Measurements from ENCODE around the gene B9D2. TPM values are rescaled to one million over a fixed set of nuclear protein-coding genes. Genes with fewer than 3 reads are reported as not detected.
A peak's percentile ranks its signal among the peaks of the same experiment; 100 is the strongest.

B9D2 gene, protein sequence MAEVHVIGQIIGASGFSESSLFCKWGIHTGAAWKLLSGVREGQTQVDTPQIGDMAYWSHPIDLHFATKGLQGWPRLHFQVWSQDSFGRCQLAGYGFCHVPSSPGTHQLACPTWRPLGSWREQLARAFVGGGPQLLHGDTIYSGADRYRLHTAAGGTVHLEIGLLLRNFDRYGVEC
- total RNA-seq (2021) (8.0 and 10.8 TPM in 2 replicates), Bru-seq, nascent RNA (percentile 65 among the genes with signal in this experiment), BruChase-seq, experiment 1, labeled RNA remaining after a 2-hour chase (percentile 56 among the genes with signal in this experiment), BruChase-seq, experiment 2, labeled RNA remaining after a 6-hour chase (percentile 70 among the genes with signal in this experiment)
- long read RNA-seq, transcript B9D2-201 (4 exons, 1,027 nt) = major isoform, 17 of 24 reads
- long read RNA-seq, partial matches to known transcripts = 1 of 24 reads
- long read RNA-seq, other reads (novel, unspliced or antisense) = 5 of 24 reads

DNA sequence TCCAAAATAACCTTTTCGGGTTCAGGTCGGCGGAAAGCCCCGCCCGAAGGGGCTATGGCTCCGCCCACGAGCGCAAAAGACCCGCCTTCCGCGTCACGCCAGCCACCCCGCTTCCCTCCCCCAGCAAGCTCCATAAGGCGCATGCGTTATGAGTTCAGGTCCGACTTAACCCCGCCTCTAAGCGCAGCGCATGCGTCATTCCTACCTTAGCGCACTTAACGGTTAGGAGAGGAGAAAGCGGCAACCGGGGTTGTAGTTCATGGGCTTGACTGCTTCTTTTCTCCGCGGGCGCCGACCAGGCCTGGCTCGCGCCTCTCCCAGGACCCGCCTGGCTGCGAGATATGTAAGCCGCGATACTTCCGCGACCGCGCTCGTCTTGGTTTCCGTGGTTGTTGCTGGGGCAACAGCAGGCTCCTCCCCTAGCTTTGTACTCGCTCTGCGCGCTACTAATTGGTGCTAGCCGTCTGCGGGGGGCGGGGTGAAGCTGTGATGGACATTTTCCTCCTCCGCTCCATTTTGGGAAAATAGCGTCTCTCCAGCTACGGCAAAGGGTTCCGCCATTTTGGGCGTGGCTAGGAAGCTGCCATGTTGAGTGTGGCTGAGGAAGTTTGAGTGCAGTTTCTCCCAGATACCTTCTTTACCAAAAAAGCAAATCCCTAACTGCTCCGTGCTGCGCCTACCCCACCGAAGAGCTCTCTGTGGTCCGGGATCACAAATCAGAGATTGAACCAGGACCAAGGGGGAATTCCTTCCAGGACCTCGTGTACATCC is at the start of gene B9D2:
TSS of gene B9D2 (minus strand) at position 397 of the 771 bp plus-strand sequence. CDS start 630 bp downstream, outside the sequence.
- peaks cover 5% of the 10 kb centered on the region; the same call in 1 of the 2 replicates for H3F3A ChIP-seq (ENCODE audit: insufficient read depth, low read depth)
- H3K27ac ChIP-seq = peak within 1 kb of the TSS; percentile 88
- no peaks in the 10 kb centered on the region for H3K27me3 ChIP-seq (ENCODE audit: insufficient read depth, low read depth)
- peak within 1 kb of the TSS; percentile 92 for H2AFZ ChIP-seq
- H3K9me2 ChIP-seq (ENCODE audit: insufficient read depth) = no peaks in the 10 kb centered on the region
- peak within 1 kb of the TSS; percentile 87 for H3K4me2 ChIP-seq
- DNase-seq = peak; percentile 93 to 97
- POLR2A ChIA-PET (ENCODE audit: unreplicated experiment) = interaction anchor here (0.5 to 1.3 kb wide), 11 partner anchors 17 to 758 kb away, joined by 3 to 25 read pairs (median 4); partner anchors contain the start of genes ACTMAP, ERFL and HNRNPUL1
- CTCF ChIA-PET = interaction anchor here (1.2 kb wide), 1 partner anchor 11 kb away, joined by 10 read pairs; the partner anchor contains the start of gene TGFB1
- no peaks in the 10 kb centered on the region for H3K36me3 ChIP-seq (ENCODE audit: low read depth)
- no peaks in the 10 kb centered on the region for H4K20me1 ChIP-seq (ENCODE audit: insufficient read depth)
- H3K79me2 ChIP-seq (ENCODE audit: low read depth) = peaks cover 23% of the 10 kb centered on the region
- TSS peak; percentile 79 for BruUV-seq (replicated peaks)
- peaks cover 21% of the 10 kb centered on the region for H3K4me1 ChIP-seq (replicated peaks; ENCODE audit: insufficient read depth)
- H3K9me3 ChIP-seq (ENCODE audit: insufficient read depth, low read depth) = no peaks in the 10 kb centered on the region
- H3K4me3 ChIP-seq = peak within 1 kb of the TSS; percentile 78
- TF ChIP-seq CTCF (conservative IDR thresholded peaks at IDR 0.05) (no peak), EZH2 (IDR thresholded peaks at IDR 0.05; ENCODE audit: low read depth) (no peak)
- intact Hi-C loops (cut with micrococcal nuclease; ENCODE audit: unreplicated experiment) = no loop called here

DNA sequence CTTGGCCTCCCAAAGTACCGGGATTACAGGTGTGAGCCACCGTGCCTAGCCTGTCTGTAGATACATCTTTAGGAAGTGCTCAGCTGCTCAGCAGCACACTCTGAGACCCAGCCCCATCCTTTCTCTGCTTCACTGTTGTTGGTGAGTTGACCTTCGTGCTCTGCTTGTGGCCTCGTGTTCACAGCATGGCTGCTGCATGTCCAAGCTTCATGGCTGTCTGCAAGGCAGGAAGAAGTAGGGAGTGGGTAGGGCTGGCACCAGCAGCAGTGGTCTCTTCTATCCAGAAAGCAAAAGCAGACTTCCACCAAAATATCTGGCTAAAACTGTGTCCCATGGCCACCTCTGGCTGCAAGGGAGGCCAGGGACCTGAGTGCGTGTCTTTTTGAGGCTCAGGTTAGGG is 49.0 kb upstream of the B9D2 start:
- BruUV-seq (replicated peaks) = no TSS peak
- ChIA-PET CTCF (no interaction called here), POLR2A (ENCODE audit: unreplicated experiment) (no interaction called here)
- H4K20me1 ChIP-seq (ENCODE audit: insufficient read depth) = no peaks in the 10 kb centered on the region
- no peak for DNase-seq
- TF ChIP-seq CTCF (conservative IDR thresholded peaks at IDR 0.05) = no peak
- no peak for TF ChIP-seq EZH2 (IDR thresholded peaks at IDR 0.05; ENCODE audit: low read depth)
- H3K36me3 ChIP-seq (ENCODE audit: low read depth) = no peaks in the 10 kb centered on the region
- no peak overlapping the region for H3K27ac ChIP-seq
- no peaks in the 10 kb centered on the region for H3F3A ChIP-seq (ENCODE audit: insufficient read depth, low read depth)
- no peaks in the 10 kb centered on the region for H3K27me3 ChIP-seq (ENCODE audit: insufficient read depth, low read depth)
- no peaks in the 10 kb centered on the region for H3K9me3 ChIP-seq (ENCODE audit: insufficient read depth, low read depth)
- intact Hi-C loops (cut with micrococcal nuclease; ENCODE audit: unreplicated experiment) = no loop called here
- peaks cover 9% of the 10 kb centered on the region for H3K4me1 ChIP-seq (replicated peaks; ENCODE audit: insufficient read depth)
- no peak overlapping the region for H2AFZ ChIP-seq
- H3K9me2 ChIP-seq (ENCODE audit: insufficient read depth) = no peaks in the 10 kb centered on the region
- H3K4me2 ChIP-seq = no peak overlapping the region
- H3K79me2 ChIP-seq (ENCODE audit: low read depth) = no peaks in the 10 kb centered on the region
- no peak overlapping the region for H3K4me3 ChIP-seq

GRCh38 chr19:41411968-41412265 is 48.0 kb upstream of the B9D2 start:
- ChIA-PET CTCF (no interaction called here), POLR2A (ENCODE audit: unreplicated experiment) (no interaction called here)
- Histone ChIP-seq H3K4me2 (no peak overlapping the region), H3K36me3 (ENCODE audit: low read depth) (no peaks in the 10 kb centered on the region), H3K79me2 (ENCODE audit: low read depth) (no peaks in the 10 kb centered on the region), H3F3A (ENCODE audit: insufficient read depth, low read depth) (no peaks in the 10 kb centered on the region), H3K27ac (no peak overlapping the region), H4K20me1 (ENCODE audit: insufficient read depth) (no peaks in the 10 kb centered on the region), H3K9me3 (ENCODE audit: insufficient read depth, low read depth) (no peaks in the 10 kb centered on the region), H3K4me3 (no peak overlapping the region), H3K9me2 (ENCODE audit: insufficient read depth) (no peaks in the 10 kb centered on the region), H3K27me3 (ENCODE audit: insufficient read depth, low read depth) (no peaks in the 10 kb centered on the region), H2AFZ (no peak overlapping the region), H3K4me1 (replicated peaks; ENCODE audit: insufficient read depth) (peaks cover 9% of the 10 kb centered on the region)
- BruUV-seq (replicated peaks) = no TSS peak
- intact Hi-C loops (cut with micrococcal nuclease; ENCODE audit: unreplicated experiment) = no loop called here
- no peak for TF ChIP-seq CTCF (conservative IDR thresholded peaks at IDR 0.05)
- no peak for TF ChIP-seq EZH2 (IDR thresholded peaks at IDR 0.05; ENCODE audit: low read depth)
- DNase-seq = no peak
